IMR-90 (cell line): ENCODE data around the gene THEMIS2. TPM values are rescaled to one million over a fixed set of nuclear protein-coding genes. Genes with fewer than 3 reads are reported as not detected.
A peak's percentile ranks its signal among the peaks of the same experiment; 100 is the strongest.

Experiments
- ATAC-seq: fragments of 200-7000 bp; cut with Tn5 transposase; 2 replicates; pipeline ENCODE4 v1.9.1; 2020; ENCODE audit warnings: low read depth, mild to moderate bottlenecking, moderate library complexity
- BruUV-seq: library from RNA; stranded (reverse); fragments of 400-500 nt; replicated peaks from 2 replicates; lab custom pipeline; 2021; lab: Mats Ljungman, UMichigan
- CTCF ChIA-PET: fragments of 300-600 bp; formaldehyde crosslinking; extraction: SDS; loops from one replicate; lab custom pipeline; 2021; ENCODE audit warnings: antibody characterized with exemption; lab: Yijun Ruan, JAX
- POLR2A ChIA-PET: fragments of 300-600 bp; sonication (Branson Sonifier 250); formaldehyde crosslinking; loops from one replicate; lab custom pipeline; 2022; ENCODE audit warnings: antibody characterized with exemption; ENCODE audit not compliant: unreplicated experiment; lab: Charles Lee
- DNase-seq: peaks from one replicate; pipeline ENCODE4 v3.0.0; 2013
- H2AFZ ChIP-seq: replicated peaks from 2 replicates; pipeline ENCODE3; 2013; ENCODE audit warnings: low read length, mild to moderate bottlenecking; ENCODE audit not compliant: poor library complexity
- H2AK5ac ChIP-seq: 2 replicates; pipeline ENCODE4 v1.6.1; 2013; ENCODE audit warnings: low read depth, low read length, inconsistent platforms
- H2AK9ac ChIP-seq: replicated peaks from 2 replicates; pipeline ENCODE3; 2013; ENCODE audit warnings: mild to moderate bottlenecking, low read depth, low read length, moderate library complexity; ENCODE audit not compliant: poor library complexity
- H2BK120ac ChIP-seq: 2 replicates; pipeline ENCODE4 v1.6.1; 2013; ENCODE audit warnings: low read depth, low read length, inconsistent platforms
- H2BK15ac ChIP-seq: 3 replicates; pipeline ENCODE4 v1.6.1; 2013; ENCODE audit warnings: low read depth, low read length, inconsistent platforms
- H2BK20ac ChIP-seq: 2 replicates; pipeline ENCODE4 v1.6.1; 2013; ENCODE audit warnings: low read depth, mild to moderate bottlenecking, inconsistent platforms, low read length, moderate library complexity
- H2BK5ac ChIP-seq: 2 replicates; pipeline ENCODE4 v1.6.1; 2013; ENCODE audit warnings: mild to moderate bottlenecking, low read depth, low read length, inconsistent platforms; ENCODE audit not compliant: poor library complexity, severe bottlenecking
- H3K14ac ChIP-seq: replicated peaks from 2 replicates; pipeline ENCODE4 v1.6.1; 2013; ENCODE audit warnings: low read depth, low read length, inconsistent platforms
- H3K18ac ChIP-seq: 2 replicates; pipeline ENCODE4 v1.6.1; 2013; ENCODE audit warnings: low read depth, low read length, control low read depth
- H3K23ac ChIP-seq: 2 replicates; pipeline ENCODE4 v1.6.1; 2013; ENCODE audit warnings: low read depth, low read length, inconsistent platforms
- H3K27ac ChIP-seq: 2 replicates; pipeline ENCODE4 v1.5.1; 2013; ENCODE audit warnings: mild to moderate bottlenecking, control low read depth, low read length; ENCODE audit not compliant: insufficient read depth
- H3K27me3 ChIP-seq: 2 replicates; pipeline ENCODE4 v1.6.1; 2013; ENCODE audit warnings: low read length; ENCODE audit not compliant: control insufficient read depth, insufficient read depth
- H3K36me3 ChIP-seq: 2 replicates; pipeline ENCODE4 v1.6.1; 2013; ENCODE audit warnings: low read length, mixed read lengths; ENCODE audit not compliant: control insufficient read depth, insufficient read depth
- H3K4ac ChIP-seq: 2 replicates; pipeline ENCODE4 v1.6.1; 2013; ENCODE audit warnings: low read depth, low read length, inconsistent platforms
- H3K4me1 ChIP-seq: 2 replicates; pipeline ENCODE4 v1.6.1; 2013; ENCODE audit warnings: low read length, mixed read lengths; ENCODE audit not compliant: control insufficient read depth, insufficient read depth
- H3K4me2 ChIP-seq: 2 replicates; pipeline ENCODE4 v1.6.1; 2013; ENCODE audit warnings: low read depth, mild to moderate bottlenecking, control low read depth, low read length, moderate library complexity
- H3K4me3 ChIP-seq: 2 replicates; pipeline ENCODE4 v1.5.1; 2013; ENCODE audit warnings: low read depth, mild to moderate bottlenecking, control low read depth, low read length, moderate library complexity; ENCODE audit not compliant: insufficient read depth
- H3K56ac ChIP-seq: 2 replicates; pipeline ENCODE4 v1.6.1; 2013; ENCODE audit warnings: low read length, inconsistent platforms; ENCODE audit not compliant: insufficient read depth; ENCODE audit errors: extremely low read depth
- H3K79me1 ChIP-seq, 2 experiments: 2 replicates each; pipeline ENCODE4 v1.6.1; 2013; ENCODE audit warnings: low read length in 2 of 2, inconsistent platforms in 1 of 2, low read depth in 1 of 2
- H3K9ac ChIP-seq: 2 replicates; pipeline ENCODE4 v1.6.1; 2013; ENCODE audit warnings: low read depth, low read length, control low read depth
- H3K9me1 ChIP-seq: 2 replicates; pipeline ENCODE4 v1.6.1; 2013; ENCODE audit warnings: low read length, inconsistent platforms; ENCODE audit not compliant: insufficient read depth
- H3K9me3 ChIP-seq: 2 replicates; pipeline ENCODE4 v1.6.1; 2013; ENCODE audit warnings: low read length; ENCODE audit not compliant: control insufficient read depth, insufficient read depth
- H4K20me1 ChIP-seq: 2 replicates; pipeline ENCODE4 v1.6.1; 2013; ENCODE audit warnings: low read length, inconsistent platforms; ENCODE audit not compliant: insufficient read depth
- H4K5ac ChIP-seq: 2 replicates; pipeline ENCODE4 v1.6.1; 2013; ENCODE audit warnings: mild to moderate bottlenecking, low read depth, low read length, control low read depth
- H4K8ac ChIP-seq, 2 experiments: 2 replicates each; pipeline ENCODE4 v1.6.1; 2013; ENCODE audit warnings: low read depth in 2 of 2, low read length in 2 of 2, control low read depth in 1 of 2, inconsistent platforms in 1 of 2
- H4K91ac ChIP-seq: 2 replicates; pipeline ENCODE4 v1.6.1; 2013; ENCODE audit warnings: low read depth, low read length, inconsistent platforms; ENCODE audit not compliant: insufficient read depth
- FOS ChIP-seq: fragments of 150-350 bp; IDR thresholded peaks from 2 replicates; pipeline ENCODE4 v1.6.1; 2016; ENCODE audit warnings: low read depth, low read length
- MAFK ChIP-seq: IDR thresholded peaks from 2 replicates; pipeline ENCODE4 v1.6.1; 2012; ENCODE audit warnings: low read depth, low read length, improper control_type of control experiment
- MXI1 ChIP-seq: IDR thresholded peaks from 2 replicates; pipeline ENCODE4 v1.6.1; 2012; ENCODE audit warnings: low read depth, mild to moderate bottlenecking, low read length, moderate library complexity, borderline replicate concordance
- POLR2A ChIP-seq: IDR thresholded peaks from 2 replicates; pipeline ENCODE4 v1.6.1; 2012; ENCODE audit warnings: mild to moderate bottlenecking, low read depth, low read length
- RAD21 ChIP-seq: IDR thresholded peaks from 2 replicates; pipeline ENCODE4 v1.6.1; 2012; ENCODE audit warnings: low read length, improper control_type of control experiment
- RFX5 ChIP-seq: IDR thresholded peaks from 2 replicates; pipeline ENCODE4 v1.8.0; 2012; ENCODE audit warnings: low read depth, mild to moderate bottlenecking, low read length, moderate library complexity
- USF2 ChIP-seq: fragments of 150-350 bp; IDR thresholded peaks from 2 replicates; pipeline ENCODE4 v1.6.1; 2017; ENCODE audit warnings: mild to moderate bottlenecking, antibody characterized with exemption, low read length, low read depth
- WGBS, 2 experiments: methylation state at CpG; one replicate each; pipeline versions ENCODE4 v1.1.5 to v1.1.7; 2013; ENCODE audit warnings: missing lambda C conversion rate in 2 of 2; ENCODE audit not compliant: insufficient read length in 1 of 2; ENCODE audit errors: extremely low coverage in 2 of 2; 5-methylcytosine and 5-hydroxymethylcytosine counted together
- dilution Hi-C: fragments of 300-500 bp; cut with HindIII; formaldehyde crosslinking; loops from one replicate; pipeline ENCODE4 v1.14.3; 2018; ENCODE audit warnings: low sequenced_read_pairs; ENCODE audit not compliant: unreplicated experiment
- in situ Hi-C: fragments of 300-500 bp; cut with MboI; formaldehyde crosslinking; loops from 3 replicates; pipeline ENCODE4 v1.14.3; 2019; ENCODE audit warnings: low sequenced_read_pairs, inconsistent platforms, mixed read lengths
- intact Hi-C: fragments of 100-400 bp; cut with micrococcal nuclease; formaldehyde crosslinking; loops from 2 replicates; pipeline ENCODE4 v1.10.0; 2022
- polyA plus RNA-seq, 3 experiments: library from polyadenylated mRNA; depleted of rRNA; stranded (reverse); fragments of >200 nt; gene quantifications; 2 replicates each; pipeline ENCODE4 v1.2.3, GENCODE V29; 2012; ENCODE audit warnings: low replicate concordance in 1 of 3
- total RNA-seq: library from RNA; depleted of rRNA; stranded (reverse); fragments of >200 nt; gene quantifications from 2 replicates; pipeline ENCODE4 v1.2.3, GENCODE V29; 2012

THEMIS2 gene
- total and polyA plus RNA-seq, 2 of the 4 experiments (the other 2 are of a cell fraction), result 4.5 to 5.0 TPM

- Histone ChIP-seq H3K9ac (no peak overlapping the region), H2AFZ (peak overlapping the region; percentile 64), H4K8ac (no peak overlapping the region), H3K14ac (no peak overlapping the region), H3K36me3 (no peaks in the 10 kb centered on the region), H3K4me3 (no peak overlapping the region), H3K18ac (no peak overlapping the region), H4K5ac (no peak overlapping the region), H3K4me2 (no peak overlapping the region), H3K27ac (no peak overlapping the region), H2AK9ac (no peak overlapping the region), H2AK5ac (no peak overlapping the region), H2BK5ac (no peak overlapping the region), H2BK120ac (no peak overlapping the region), H3K27me3 (no peaks in the 10 kb centered on the region), H3K4ac (no peak overlapping the region), H3K9me1 (peaks cover 7% of the 10 kb centered on the region; the same call in 1 of the 2 replicates), H3K56ac (no peak overlapping the region), H3K23ac (no peak overlapping the region), H2BK15ac (no peak overlapping the region), H4K20me1 (no peaks in the 10 kb centered on the region), H2BK20ac (no peak overlapping the region), H4K91ac (no peak overlapping the region), H3K4me1 (peaks cover 9% of the 10 kb centered on the region), H3K9me3 (no peaks in the 10 kb centered on the region), H3K79me1 (peaks cover 0 to 6% of the 10 kb centered on the region in 2 experiments; a peak in 1 of 4 replicates)
- intact Hi-C loops (no loop called here), dilution Hi-C loops (no loop called here), in situ Hi-C loops (loop anchor here (25.0 kb wide), 1 partner anchor 344 kb away; no protein-coding TSS in a partner anchor)
- POLR2A ChIA-PET, result no interaction called here
- CTCF ChIA-PET, result no interaction called here
- 82% methylated on average over 7 of the region's 11 CpGs; no CpG with 5 or more reads in 1 of the 2 experiments for WGBS, 2 experiments
- TF ChIP-seq USF2, result no peak
- no peak for TF ChIP-seq FOS
- TF ChIP-seq RFX5, result no peak
- TF ChIP-seq MAFK, result no peak
- TF ChIP-seq MXI1, result no peak
- no peak for TF ChIP-seq POLR2A
- no peak for TF ChIP-seq RAD21
- BruUV-seq, result no TSS peak
- ATAC-seq, result no peak
- DNase-seq, result no peak
These were observed 3.8 kb upstream of the THEMIS2 start for GRCh38 chr1:27868556-27868931.
